A549 (cell line): ENCODE measurements around the gene ATF5. TPM values are rescaled to one million over a fixed set of nuclear protein-coding genes. Genes with fewer than 3 reads are reported as not detected.

ENCODE experiments used
- ATAC-seq, 2 experiments: fragments of 200-7000 bp in 1 of 2; fragments of >200 bp in 1 of 2; cut with Nextera tagmentation in 1 of 2; cut with Tn5 transposase in 1 of 2; 3 replicates each; pipeline versions ENCODE4 v1.8.0 to v1.9.1; 2018 to 2020; ENCODE audit warnings: mild to moderate bottlenecking in 1 of 2, moderate library complexity in 1 of 2
- CTCF ChIA-PET: fragments of 300-600 bp; sonication (Branson Sonifier 250); formaldehyde crosslinking; extraction: SDS; loops from one replicate; lab custom pipeline; 2021; ENCODE audit warnings: antibody characterized with exemption, inconsistent platforms; lab: Yijun Ruan, JAX
- POLR2A ChIA-PET: fragments of 350-600 bp; formaldehyde crosslinking; extraction: SDS; loops from one replicate; lab custom pipeline; 2021; ENCODE audit warnings: antibody characterized with exemption, inconsistent platforms; lab: Yijun Ruan, JAX
- DNase-seq, 2 experiments: peaks; one replicate each; pipeline versions ENCODE4 v3.0.0 to v3.0.0-alpha.2; 2011 to 2016; ENCODE audit warnings: low read depth in 1 of 2, low spot score in 1 of 2
- FAIRE-seq: peaks from 2 replicates; lab custom pipeline; 2011; peaks lifted over from hg19 to GRCh38; lab: Jason Lieb, UNC
- H3K27ac ChIP-seq, 2 experiments: fragments of >200 bp; sonication (Bioruptor Twin); formaldehyde crosslinking; 3 replicates each; pipeline ENCODE4 v1.5.1; 2016 to 2017
- H3K4me1 ChIP-seq: fragments of >200 bp; sonication (Bioruptor Twin); formaldehyde crosslinking; 3 replicates; pipeline ENCODE4 v1.6.1; 2016
- H3K4me2 ChIP-seq: fragments of >200 bp; sonication (Bioruptor Twin); formaldehyde crosslinking; 3 replicates; pipeline ENCODE4 v1.6.1; 2016
- H3K4me3 ChIP-seq: fragments of >200 bp; sonication (Bioruptor Twin); formaldehyde crosslinking; 3 replicates; pipeline ENCODE4 v1.5.1; 2016
- H3K9me3 ChIP-seq: fragments of >200 bp; sonication (Bioruptor Twin); formaldehyde crosslinking; 3 replicates; pipeline ENCODE4 v1.6.1; 2016
- BHLHE40 ChIP-seq: IDR thresholded peaks from 2 replicates; pipeline ENCODE4 v1.6.1; 2012; ENCODE audit warnings: low read depth, low read length, inconsistent platforms
- CBX2 ChIP-seq: fragments of 200-600 bp; sonication (generic); IDR thresholded peaks from 2 replicates; pipeline ENCODE4 v1.6.1; 2016; ENCODE audit warnings: low read depth, mild to moderate bottlenecking, borderline replicate concordance
- CHD2 ChIP-seq: fragments of 150-350 bp; IDR thresholded peaks from 2 replicates; pipeline ENCODE4 v1.6.1; 2014; ENCODE audit warnings: low read length; ENCODE audit not compliant: partially characterized antibody
- CHD4 ChIP-seq: fragments of 200-600 bp; sonication (generic); IDR thresholded peaks from 2 replicates; pipeline ENCODE4 v1.6.1; 2016; ENCODE audit warnings: antibody characterized with exemption, mild to moderate bottlenecking, borderline replicate concordance
- EHF ChIP-seq: fragments of 250-450 bp; sonication (Bioruptor Pico); IDR thresholded peaks from 2 replicates; pipeline ENCODE4 v1.5.0; 2020; ENCODE audit warnings: mild to moderate bottlenecking
- EHMT2 ChIP-seq: fragments of 200-600 bp; sonication (generic); IDR thresholded peaks from 2 replicates; pipeline ENCODE4 v1.6.1; 2016; ENCODE audit warnings: antibody characterized with exemption, low read depth, mild to moderate bottlenecking, moderate library complexity
- EP300 ChIP-seq, 2 experiments: fragments of >200 bp; sonication (Bioruptor Twin); formaldehyde crosslinking; IDR thresholded peaks; 2 replicates in 1 of 2; 3 replicates in 1 of 2; pipeline ENCODE4 v1.6.1; 2016 to 2017
- ESRRA ChIP-seq: fragments of 150-350 bp; IDR thresholded peaks from 2 replicates; pipeline ENCODE4 v1.6.1; 2014; ENCODE audit warnings: mild to moderate bottlenecking, low read length, borderline replicate concordance
- FOSB ChIP-seq: fragments of 250-450 bp; sonication (Bioruptor Pico); IDR thresholded peaks from 2 replicates; pipeline ENCODE4 v1.5.0; 2020; ENCODE audit warnings: mild to moderate bottlenecking, moderate library complexity
- FOXS1 ChIP-seq: fragments of 250-450 bp; sonication (Bioruptor Pico); IDR thresholded peaks from 2 replicates; pipeline ENCODE4 v1.5.0; 2020; ENCODE audit warnings: mild to moderate bottlenecking, moderate library complexity
- HDAC2 ChIP-seq: fragments of 200-600 bp; sonication (generic); IDR thresholded peaks from 2 replicates; pipeline ENCODE4 v1.6.1; 2016
- HEYL ChIP-seq: fragments of 250-450 bp; sonication (Bioruptor Pico); IDR thresholded peaks from 2 replicates; pipeline ENCODE4 v1.8.0; 2021; ENCODE audit warnings: mild to moderate bottlenecking, moderate library complexity
- HOXA7 ChIP-seq: fragments of 250-450 bp; sonication (Bioruptor Pico); IDR thresholded peaks from 2 replicates; pipeline ENCODE4 v1.5.0; 2020; ENCODE audit warnings: mild to moderate bottlenecking, moderate library complexity
- HOXB13 ChIP-seq: fragments of 250-450 bp; sonication (Bioruptor Pico); IDR thresholded peaks from 2 replicates; pipeline ENCODE4 v1.5.0; 2020; ENCODE audit warnings: low read depth, mild to moderate bottlenecking, moderate library complexity
- JUN ChIP-seq, 2 experiments: fragments of >200 bp; sonication (Bioruptor Twin); formaldehyde crosslinking; IDR thresholded peaks; 2 replicates in 1 of 2; 3 replicates in 1 of 2; pipeline ENCODE4 v1.6.1; 2016 to 2017
- JUNB ChIP-seq: fragments of >200 bp; sonication (Bioruptor Twin); formaldehyde crosslinking; IDR thresholded peaks from 2 replicates; pipeline ENCODE4 v1.6.1; 2016
- KDM5A ChIP-seq: fragments of 200-600 bp; sonication (generic); IDR thresholded peaks from 2 replicates; pipeline ENCODE4 v1.6.1; 2016; ENCODE audit warnings: antibody characterized with exemption, mild to moderate bottlenecking
- NFE2L2 ChIP-seq: fragments of 150-350 bp; conservative IDR thresholded peaks from 2 replicates; pipeline ENCODE4 v1.6.1; 2014; ENCODE audit warnings: low read length
- NPAS2 ChIP-seq: fragments of 250-450 bp; sonication (Bioruptor Pico); IDR thresholded peaks from 2 replicates; pipeline ENCODE4 v1.8.0; 2022; ENCODE audit warnings: mild to moderate bottlenecking, moderate library complexity, borderline replicate concordance
- POLR2A ChIP-seq: IDR thresholded peaks from 2 replicates; pipeline ENCODE4 v1.6.1; 2012; ENCODE audit warnings: mild to moderate bottlenecking, low read length
- POLR2AphosphoS2 ChIP-seq: conservative IDR thresholded peaks from 2 replicates; pipeline ENCODE4 v1.6.1; 2012; ENCODE audit warnings: low read length, improper control_type of control experiment, inconsistent platforms
- RAD21 ChIP-seq, 2 experiments: fragments of >200 bp in 1 of 2; sonication (Bioruptor Twin) in 1 of 2; formaldehyde crosslinking in 1 of 2; IDR thresholded peaks in 1 of 2; conservative IDR thresholded peaks in 1 of 2; 2 replicates in 1 of 2; 3 replicates in 1 of 2; pipeline ENCODE4 v1.6.1; 2012 to 2018; ENCODE audit warnings: inconsistent platforms in 1 of 2
- RARB ChIP-seq: fragments of 250-450 bp; sonication (Bioruptor Pico); IDR thresholded peaks from 2 replicates; pipeline ENCODE4 v1.8.0; 2021; ENCODE audit warnings: mild to moderate bottlenecking, moderate library complexity
- RCOR1 ChIP-seq: fragments of 150-350 bp; IDR thresholded peaks from 2 replicates; pipeline ENCODE4 v1.6.1; 2014; ENCODE audit warnings: antibody characterized with exemption, low read length, low read depth
- RFX5 ChIP-seq: fragments of 450-650 bp; IDR thresholded peaks from 2 replicates; pipeline ENCODE4 v1.7.1; 2014; ENCODE audit warnings: antibody characterized with exemption, mild to moderate bottlenecking, moderate library complexity
- TFCP2L1 ChIP-seq: fragments of 250-450 bp; sonication (Bioruptor Pico); IDR thresholded peaks from 2 replicates; pipeline ENCODE4 v1.5.0; 2021; ENCODE audit warnings: mild to moderate bottlenecking
- TP53 ChIP-seq: fragments of 250-450 bp; sonication (Bioruptor Pico); IDR thresholded peaks from 2 replicates; pipeline ENCODE4 v1.5.0; 2021; ENCODE audit warnings: mild to moderate bottlenecking, moderate library complexity
- ZC3H11A ChIP-seq: fragments of 450-650 bp; IDR thresholded peaks from 2 replicates; pipeline ENCODE4 v1.6.1; 2014; ENCODE audit warnings: antibody characterized with exemption, mild to moderate bottlenecking
- ZFP36 ChIP-seq: fragments of 450-650 bp; IDR thresholded peaks from 2 replicates; pipeline ENCODE4 v1.6.1; 2014; ENCODE audit warnings: borderline replicate concordance; ENCODE audit not compliant: partially characterized antibody
- ZNF302 ChIP-seq: fragments of 250-450 bp; sonication (Bioruptor Pico); IDR thresholded peaks from 2 replicates; pipeline ENCODE4 v1.9.0; 2021; ENCODE audit warnings: inconsistent platforms, mild to moderate bottlenecking, moderate library complexity
- ZSCAN20 ChIP-seq: fragments of 250-450 bp; sonication (Bioruptor Pico); IDR thresholded peaks from 2 replicates; pipeline ENCODE4 v1.8.0; 2022; ENCODE audit warnings: mild to moderate bottlenecking, moderate library complexity
- WGBS: methylation state at CpG from one replicate; pipeline ENCODE4 v1.1.6; 2017; ENCODE audit errors: missing lambda C conversion rate; 5-methylcytosine and 5-hydroxymethylcytosine counted together
- polyA minus RNA-seq: library from RNA; depleted of rRNA, polyadenylated mRNA; stranded (reverse); fragments of >200 nt; gene quantifications from 2 replicates; pipeline ENCODE4 v1.2.3, GENCODE V29; 2011; rRNA and poly(A)+ RNA removed
- polyA plus RNA-seq, 4 experiments: library from polyadenylated mRNA; depleted of rRNA in 3 of 4; stranded (reverse); fragments of >200 nt; fragmentation: RNase III in 1 of 4; extraction: RNeasy Plus Mini Kit Qiagen cat#74134 plus additional on column Dnase treatment in 1 of 4; gene quantifications; 2 replicates in 3 of 4; 3 replicates in 1 of 4; pipeline ENCODE4 v1.2.3, GENCODE V29; 2011 to 2017
- TF ChIP-seq, protein P1 (sequence below): fragments of >200 bp; sonication (Bioruptor Twin); formaldehyde crosslinking; IDR thresholded peaks from 3 replicates; pipeline ENCODE4 v1.5.1; 2016
- TF ChIP-seq, protein P2 (sequence below): fragments of 250-450 bp; sonication (Bioruptor Pico); IDR thresholded peaks from 2 replicates; pipeline ENCODE4 v1.5.0; 2020; ENCODE audit warnings: low read depth, mild to moderate bottlenecking, moderate library complexity
- TF ChIP-seq, protein P3 (sequence below): fragments of >200 bp; sonication (Bioruptor Twin); formaldehyde crosslinking; IDR thresholded peaks from 3 replicates; pipeline ENCODE4 v1.6.1; 2016
- TF ChIP-seq, protein P4 (sequence below): fragments of 250-450 bp; sonication (Bioruptor Pico); IDR thresholded peaks from 2 replicates; pipeline ENCODE4 v1.5.0; 2021; ENCODE audit warnings: mild to moderate bottlenecking, moderate library complexity, borderline replicate concordance

ATF5 gene, protein sequence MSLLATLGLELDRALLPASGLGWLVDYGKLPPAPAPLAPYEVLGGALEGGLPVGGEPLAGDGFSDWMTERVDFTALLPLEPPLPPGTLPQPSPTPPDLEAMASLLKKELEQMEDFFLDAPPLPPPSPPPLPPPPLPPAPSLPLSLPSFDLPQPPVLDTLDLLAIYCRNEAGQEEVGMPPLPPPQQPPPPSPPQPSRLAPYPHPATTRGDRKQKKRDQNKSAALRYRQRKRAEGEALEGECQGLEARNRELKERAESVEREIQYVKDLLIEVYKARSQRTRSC
- polyA plus RNA-seq (2011; rRNA removed): 7.8 and 12.9 TPM in 2 replicates
- 17.2 and 26.2 TPM in 2 replicates for polyA plus RNA-seq (2012; cell fraction: cytosol; rRNA removed)
- polyA plus RNA-seq (2012; cell fraction: nucleus; rRNA removed): 41.6 and 69.5 TPM in 2 replicates
- polyA plus RNA-seq (2017; fragmentation: RNase III; extraction: RNeasy Plus Mini Kit Qiagen cat#74134 plus additional on column Dnase treatment): 42.8 to 48.5 TPM (median 44.6 TPM) in 3 replicates
- 2.1 and 4.2 TPM in 2 replicates for polyA minus RNA-seq

DNA sequence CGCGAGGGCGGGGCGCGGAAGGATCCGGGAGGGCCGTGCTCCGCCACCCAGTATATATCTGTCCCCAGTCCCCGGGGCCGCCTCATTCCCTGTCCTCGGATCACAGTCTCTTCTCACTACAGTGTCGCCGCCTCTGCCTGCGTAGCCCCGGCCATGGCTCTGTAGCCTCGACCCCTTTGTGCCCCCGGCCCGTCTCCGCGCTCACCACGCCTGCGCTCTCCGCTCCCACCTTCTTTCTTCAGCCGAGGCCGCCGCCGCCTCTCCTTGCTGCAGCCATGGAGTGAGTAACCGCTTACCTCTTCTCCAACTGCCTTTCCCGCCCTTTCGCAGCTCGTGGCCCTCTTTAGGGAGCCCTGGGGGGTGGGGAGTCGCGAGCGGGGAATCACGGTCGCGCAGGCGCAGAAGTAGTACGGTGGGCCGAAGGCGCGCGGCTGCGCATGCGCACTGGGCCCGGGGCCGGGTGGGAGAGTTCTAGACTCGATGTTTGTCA is at the start of gene ATF5, which contains the start of gene NUP62:
Gene ATF5 (plus strand): TSS at position 85 of the 490 bp plus-strand sequence. CDS start 1,646 bp downstream, outside the sequence.
Gene NUP62 (minus strand): TSS at position 384 of the 490 bp plus-strand sequence. CDS start 19,697 bp downstream, outside the sequence.
- H3K4me1 ChIP-seq: peaks cover 22% of the 10 kb centered on the region
- H3K4me2 ChIP-seq: peak within 1 kb of the TSS; percentile 82
- ChIA-PET CTCF (interaction anchor here (0.6 to 3.9 kb wide), 6 partner anchors 9 to 48 kb away, joined by 3 to 26 read pairs (median 4); no protein-coding TSS in a partner anchor), POLR2A (interaction anchor here (0.6 to 2.6 kb wide), 23 partner anchors 8 to 400 kb away, joined by 3 to 30 read pairs (median 4); partner anchors contain the start of genes AKT1S1, AP2A1, FUZ and KCNC3)
- FAIRE-seq (peak; percentile 83), ATAC-seq (peak; percentile 67 to 78), DNase-seq (peak; percentile 92 to 99)
- peak within 1 kb of the TSS; percentile 70 for H3K4me3 ChIP-seq
- H3K27ac ChIP-seq: peak within 1 kb of the TSS; percentile 95 to 96
- 1% methylated on average over 41 of the region's 48 CpGs for WGBS
- H3K9me3 ChIP-seq: no peaks in the 10 kb centered on the region
- TF ChIP-seq CHD4 (no peak), NFE2L2 (no peak), RCOR1 (no peak), FOSB (CRISPR knock-in tag) (no peak), CHD2 (peak; percentile 40), NPAS2 (CRISPR knock-in tag) (no peak), ESRRA (no peak), CBX2 (no peak), HEYL (CRISPR knock-in tag) (no peak), FOXS1 (no peak), RAD21 (conservative IDR thresholded peaks at IDR 0.05 in 1 of 2, IDR thresholded peaks at IDR 0.05 in 1 of 2) (no peak), EHF (CRISPR knock-in tag) (no peak), EHMT2 (no peak), ZC3H11A (0 out of 2 replicates have a peak, but pooled peaks have one; percentile 8), JUN (IDR thresholded peaks at IDR 0.05) (peak; percentile 68 to 81; a peak in 2 of 5 replicates), RARB (CRISPR knock-in tag) (0 out of 2 replicates have a peak, but pooled peaks have one; percentile 51), ZFP36 (peak; percentile 11), RFX5 (peak; percentile 34; the same call in 1 of the 2 replicates), TFCP2L1 (CRISPR knock-in tag) (peak; percentile 81; the same call in 1 of the 2 replicates), HOXB13 (CRISPR knock-in tag) (peak; percentile 70; the same call in 1 of the 2 replicates), ZSCAN20 (CRISPR knock-in tag) (no peak), BHLHE40 (no peak), POLR2AphosphoS2 (no peak), POLR2A (peak; percentile 42; the same call in 1 of the 2 replicates), JUNB (no peak), KDM5A (peak; percentile 34; the same call in 1 of the 2 replicates), HDAC2 (no peak), EP300 (IDR thresholded peaks at IDR 0.05) (no peak), ZNF302 (CRISPR knock-in tag) (no peak), TP53 (CRISPR knock-in tag) (peak; percentile 71; the same call in 1 of the 2 replicates), HOXA7 (CRISPR knock-in tag) (no peak)
- TF ChIP-seq, protein P1, sequence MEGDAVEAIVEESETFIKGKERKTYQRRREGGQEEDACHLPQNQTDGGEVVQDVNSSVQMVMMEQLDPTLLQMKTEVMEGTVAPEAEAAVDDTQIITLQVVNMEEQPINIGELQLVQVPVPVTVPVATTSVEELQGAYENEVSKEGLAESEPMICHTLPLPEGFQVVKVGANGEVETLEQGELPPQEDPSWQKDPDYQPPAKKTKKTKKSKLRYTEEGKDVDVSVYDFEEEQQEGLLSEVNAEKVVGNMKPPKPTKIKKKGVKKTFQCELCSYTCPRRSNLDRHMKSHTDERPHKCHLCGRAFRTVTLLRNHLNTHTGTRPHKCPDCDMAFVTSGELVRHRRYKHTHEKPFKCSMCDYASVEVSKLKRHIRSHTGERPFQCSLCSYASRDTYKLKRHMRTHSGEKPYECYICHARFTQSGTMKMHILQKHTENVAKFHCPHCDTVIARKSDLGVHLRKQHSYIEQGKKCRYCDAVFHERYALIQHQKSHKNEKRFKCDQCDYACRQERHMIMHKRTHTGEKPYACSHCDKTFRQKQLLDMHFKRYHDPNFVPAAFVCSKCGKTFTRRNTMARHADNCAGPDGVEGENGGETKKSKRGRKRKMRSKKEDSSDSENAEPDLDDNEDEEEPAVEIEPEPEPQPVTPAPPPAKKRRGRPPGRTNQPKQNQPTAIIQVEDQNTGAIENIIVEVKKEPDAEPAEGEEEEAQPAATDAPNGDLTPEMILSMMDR: no peak
- TF ChIP-seq, protein P2, sequence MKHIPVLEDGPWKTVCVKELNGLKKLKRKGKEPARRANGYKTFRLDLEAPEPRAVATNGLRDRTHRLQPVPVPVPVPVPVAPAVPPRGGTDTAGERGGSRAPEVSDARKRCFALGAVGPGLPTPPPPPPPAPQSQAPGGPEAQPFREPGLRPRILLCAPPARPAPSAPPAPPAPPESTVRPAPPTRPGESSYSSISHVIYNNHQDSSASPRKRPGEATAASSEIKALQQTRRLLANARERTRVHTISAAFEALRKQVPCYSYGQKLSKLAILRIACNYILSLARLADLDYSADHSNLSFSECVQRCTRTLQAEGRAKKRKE (CRISPR knock-in tag): no peak; the same call in 1 of the 2 replicates
- TF ChIP-seq, protein P3, sequence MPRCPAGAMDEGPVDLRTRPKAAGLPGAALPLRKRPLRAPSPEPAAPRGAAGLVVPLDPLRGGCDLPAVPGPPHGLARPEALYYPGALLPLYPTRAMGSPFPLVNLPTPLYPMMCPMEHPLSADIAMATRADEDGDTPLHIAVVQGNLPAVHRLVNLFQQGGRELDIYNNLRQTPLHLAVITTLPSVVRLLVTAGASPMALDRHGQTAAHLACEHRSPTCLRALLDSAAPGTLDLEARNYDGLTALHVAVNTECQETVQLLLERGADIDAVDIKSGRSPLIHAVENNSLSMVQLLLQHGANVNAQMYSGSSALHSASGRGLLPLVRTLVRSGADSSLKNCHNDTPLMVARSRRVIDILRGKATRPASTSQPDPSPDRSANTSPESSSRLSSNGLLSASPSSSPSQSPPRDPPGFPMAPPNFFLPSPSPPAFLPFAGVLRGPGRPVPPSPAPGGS: peak; percentile 62; the same call in 1 of the 3 replicates
- TF ChIP-seq, protein P4, sequence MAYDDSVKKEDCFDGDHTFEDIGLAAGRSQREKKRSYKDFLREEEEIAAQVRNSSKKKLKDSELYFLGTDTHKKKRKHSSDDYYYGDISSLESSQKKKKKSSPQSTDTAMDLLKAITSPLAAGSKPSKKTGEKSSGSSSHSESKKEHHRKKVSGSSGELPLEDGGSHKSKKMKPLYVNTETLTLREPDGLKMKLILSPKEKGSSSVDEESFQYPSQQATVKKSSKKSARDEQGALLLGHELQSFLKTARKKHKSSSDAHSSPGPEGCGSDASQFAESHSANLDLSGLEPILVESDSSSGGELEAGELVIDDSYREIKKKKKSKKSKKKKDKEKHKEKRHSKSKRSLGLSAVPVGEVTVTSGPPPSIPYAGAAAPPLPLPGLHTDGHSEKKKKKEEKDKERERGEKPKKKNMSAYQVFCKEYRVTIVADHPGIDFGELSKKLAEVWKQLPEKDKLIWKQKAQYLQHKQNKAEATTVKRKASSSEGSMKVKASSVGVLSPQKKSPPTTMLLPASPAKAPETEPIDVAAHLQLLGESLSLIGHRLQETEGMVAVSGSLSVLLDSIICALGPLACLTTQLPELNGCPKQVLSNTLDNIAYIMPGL (CRISPR knock-in tag): peak; percentile 72; the same call in 1 of the 2 replicates
